IPS-15b (cell line): ENCODE measurements around the gene CSF2.

Source experiments
- H3K27me3 ChIP-seq: one replicate; pipeline ENCODE4 v1.6.1; 2013; ENCODE audit warnings: low read length; ENCODE audit not compliant: control insufficient read depth, insufficient read depth
- H3K36me3 ChIP-seq: one replicate; pipeline ENCODE4 v1.6.1; 2013; ENCODE audit warnings: low read length; ENCODE audit not compliant: control insufficient read depth, insufficient read depth
- H3K4me1 ChIP-seq: one replicate; pipeline ENCODE4 v1.6.1; 2013; ENCODE audit warnings: mild to moderate bottlenecking, low read length; ENCODE audit not compliant: control insufficient read depth, insufficient read depth
- H3K4me3 ChIP-seq: one replicate; pipeline ENCODE4 v1.5.1; 2013; ENCODE audit warnings: low read depth, low read length
- H3K9ac ChIP-seq: one replicate; pipeline ENCODE4 v1.6.1; 2013; ENCODE audit warnings: low read depth, mild to moderate bottlenecking, low read length
- H3K9me3 ChIP-seq: one replicate; pipeline ENCODE4 v1.6.1; 2013; ENCODE audit warnings: mild to moderate bottlenecking, low read length; ENCODE audit not compliant: control insufficient read depth, insufficient read depth

The CSF2 gene

DNA sequence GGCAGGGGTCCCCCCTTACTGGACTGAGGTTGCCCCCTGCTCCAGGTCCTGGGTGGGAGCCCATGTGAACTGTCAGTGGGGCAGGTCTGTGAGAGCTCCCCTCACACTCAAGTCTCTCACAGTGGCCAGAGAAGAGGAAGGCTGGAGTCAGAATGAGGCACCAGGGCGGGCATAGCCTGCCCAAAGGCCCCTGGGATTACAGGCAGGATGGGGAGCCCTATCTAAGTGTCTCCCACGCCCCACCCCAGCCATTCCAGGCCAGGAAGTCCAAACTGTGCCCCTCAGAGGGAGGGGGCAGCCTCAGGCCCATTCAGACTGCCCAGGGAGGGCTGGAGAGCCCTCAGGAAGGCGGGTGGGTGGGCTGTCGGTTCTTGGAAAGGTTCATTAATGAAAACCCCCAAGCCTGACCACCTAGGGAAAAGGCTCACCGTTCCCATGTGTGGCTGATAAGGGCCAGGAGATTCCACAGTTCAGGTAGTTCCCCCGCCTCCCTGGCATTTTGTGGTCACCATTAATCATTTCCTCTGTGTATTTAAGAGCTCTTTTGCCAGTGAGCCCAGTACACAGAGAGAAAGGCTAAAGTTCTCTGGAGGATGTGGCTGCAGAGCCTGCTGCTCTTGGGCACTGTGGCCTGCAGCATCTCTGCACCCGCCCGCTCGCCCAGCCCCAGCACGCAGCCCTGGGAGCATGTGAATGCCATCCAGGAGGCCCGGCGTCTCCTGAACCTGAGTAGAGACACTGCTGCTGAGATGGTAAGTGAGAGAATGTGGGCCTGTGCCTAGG, at the start of gene CSF2:
CSF2 (plus strand) TSS at position 559 of the 783 bp plus-strand sequence; CDS start at position 594, 35 bp downstream.
- no peaks in the 10 kb centered on the region for H3K4me1 ChIP-seq
- no peaks in the 10 kb centered on the region for H3K9me3 ChIP-seq
- H3K4me3 ChIP-seq: no peak within 1 kb of the TSS
- no peaks in the 10 kb centered on the region for H3K27me3 ChIP-seq
- H3K36me3 ChIP-seq: no peaks in the 10 kb centered on the region
- no peak within 1 kb of the TSS for H3K9ac ChIP-seq

DNA sequence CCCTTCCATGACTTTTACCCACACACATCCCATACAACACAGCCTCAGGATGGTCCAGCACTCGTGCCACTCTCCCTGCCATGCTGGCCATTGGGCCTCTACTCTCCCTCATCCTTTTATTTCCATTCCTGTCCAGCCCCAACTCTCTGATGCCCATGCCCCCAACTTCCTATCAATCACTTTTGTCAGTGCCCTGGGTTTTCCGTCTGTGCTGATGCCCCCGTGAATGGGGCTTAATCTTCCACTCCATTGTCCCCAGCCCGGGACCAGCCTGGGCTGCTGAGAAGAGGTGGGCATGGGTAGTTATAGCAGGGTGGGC, 49.5 kb upstream of the CSF2 start:
- no peaks in the 10 kb centered on the region for H3K36me3 ChIP-seq
- H3K9ac ChIP-seq: no peak overlapping the region
- no peaks in the 10 kb centered on the region for H3K9me3 ChIP-seq
- H3K4me1 ChIP-seq: no peaks in the 10 kb centered on the region
- no peaks in the 10 kb centered on the region for H3K27me3 ChIP-seq
- H3K4me3 ChIP-seq: no peak overlapping the region

DNA sequence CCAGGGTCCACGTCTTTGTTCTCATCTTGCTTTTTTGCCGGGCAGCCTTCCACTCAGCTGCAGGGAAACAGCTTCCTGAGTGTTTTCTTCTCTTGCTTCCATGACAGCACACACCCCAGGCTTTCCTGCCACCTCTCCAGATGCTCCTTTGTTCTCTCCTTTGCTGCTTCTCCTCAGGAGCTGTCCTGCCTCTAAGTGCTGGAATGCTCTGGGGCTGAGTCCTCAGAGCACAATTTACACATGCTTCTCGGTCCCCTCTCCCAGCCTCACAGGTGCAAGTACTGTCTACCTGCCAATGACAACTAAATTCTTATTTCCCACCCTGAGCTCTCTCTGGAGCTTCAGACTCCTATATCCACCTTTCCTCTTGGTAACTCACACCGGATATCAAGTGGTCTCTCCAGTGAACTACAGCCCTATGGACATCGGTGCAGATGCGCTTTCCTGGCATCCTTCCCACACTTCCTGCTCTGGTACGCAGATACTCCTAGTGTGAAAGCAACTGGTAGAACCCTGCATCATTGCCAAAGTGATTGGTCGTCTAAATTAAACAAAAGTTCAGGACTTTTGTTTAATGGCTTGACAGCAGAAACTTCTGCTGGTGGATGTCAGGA, 48.7 kb upstream of the CSF2 start:
- H3K9ac ChIP-seq: no peak overlapping the region
- H3K4me1 ChIP-seq: no peaks in the 10 kb centered on the region
- H3K4me3 ChIP-seq: no peak overlapping the region
- H3K36me3 ChIP-seq: no peaks in the 10 kb centered on the region
- H3K27me3 ChIP-seq: no peaks in the 10 kb centered on the region
- no peaks in the 10 kb centered on the region for H3K9me3 ChIP-seq

DNA sequence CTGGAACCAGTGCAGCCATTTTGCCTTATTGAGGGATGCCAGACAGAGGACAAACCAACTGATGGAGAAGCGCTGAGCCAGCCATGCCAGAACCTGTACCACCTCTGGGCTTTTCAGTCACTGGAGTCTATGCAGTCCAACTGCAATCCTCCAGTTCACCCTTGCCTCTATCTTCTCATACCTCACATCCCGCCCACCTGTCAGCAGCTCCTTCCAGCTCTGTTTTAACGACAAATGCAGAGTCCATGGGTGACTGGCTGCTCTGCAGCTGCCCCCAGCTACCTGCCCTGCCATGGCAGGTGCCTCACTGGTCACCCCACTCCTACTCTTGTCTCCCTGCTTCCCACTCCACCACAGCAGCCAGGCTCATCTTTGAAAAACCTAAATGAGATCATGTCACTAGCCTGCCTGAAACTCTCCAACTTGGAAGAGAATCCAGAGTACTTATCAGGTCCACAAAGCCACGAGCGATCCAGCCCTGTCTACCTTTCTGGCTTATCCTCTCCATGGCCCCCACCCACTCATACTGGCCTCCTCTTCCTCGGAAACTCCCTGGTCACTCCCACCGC, 48.1 kb upstream of the CSF2 start:
- Histone ChIP-seq H3K9ac (no peak overlapping the region), H3K4me3 (no peak overlapping the region), H3K4me1 (no peaks in the 10 kb centered on the region), H3K36me3 (no peaks in the 10 kb centered on the region), H3K27me3 (no peaks in the 10 kb centered on the region), H3K9me3 (no peaks in the 10 kb centered on the region)

DNA sequence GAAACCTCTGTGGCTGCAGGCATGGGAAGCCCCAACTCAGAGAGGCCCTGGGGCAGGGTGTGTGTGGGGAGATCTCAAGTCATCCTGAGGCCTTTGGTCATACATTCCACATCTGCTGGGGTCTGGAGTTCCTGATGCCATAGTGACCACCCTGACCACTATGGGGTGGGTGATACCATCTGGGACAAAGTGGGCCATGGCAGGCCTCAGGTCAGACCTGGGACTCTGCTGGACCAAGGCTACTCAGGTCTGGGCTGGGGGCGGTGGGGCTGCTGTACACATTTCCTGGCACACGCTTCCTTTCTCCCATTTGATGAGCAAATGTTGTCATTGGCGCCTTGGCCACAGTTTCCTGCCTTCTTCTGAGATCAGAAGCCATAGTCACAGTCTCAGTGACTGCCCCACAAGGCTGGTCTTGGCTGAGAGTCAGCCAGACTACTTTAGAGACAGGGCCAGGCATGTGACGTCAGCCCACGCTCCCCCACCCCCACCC, 47.0 kb upstream of the CSF2 start:
- no peaks in the 10 kb centered on the region for H3K4me1 ChIP-seq
- H3K4me3 ChIP-seq: no peak overlapping the region
- H3K9me3 ChIP-seq: no peaks in the 10 kb centered on the region
- H3K9ac ChIP-seq: no peak overlapping the region
- no peaks in the 10 kb centered on the region for H3K27me3 ChIP-seq
- H3K36me3 ChIP-seq: no peaks in the 10 kb centered on the region

DNA sequence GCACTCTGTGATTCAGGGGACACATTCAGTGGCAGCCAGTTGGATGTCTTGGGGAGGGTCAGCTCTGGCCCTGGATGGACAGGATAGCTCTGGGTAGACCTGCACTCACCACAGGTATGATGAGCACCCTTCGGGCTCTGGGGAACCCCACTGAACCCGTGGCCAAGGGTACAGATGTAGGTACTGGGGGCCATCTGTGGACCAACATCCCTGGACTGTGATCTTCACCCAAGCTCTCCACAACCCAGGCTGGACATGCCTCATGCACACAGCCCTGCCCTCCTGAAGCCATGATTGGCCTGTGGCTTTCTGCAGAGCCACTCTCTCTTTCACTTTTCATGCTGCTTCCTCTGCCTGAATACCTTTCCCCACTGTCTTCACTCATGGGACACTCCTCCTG, 46.6 kb upstream of the CSF2 start:
- no peak overlapping the region for H3K4me3 ChIP-seq
- no peaks in the 10 kb centered on the region for H3K4me1 ChIP-seq
- no peak overlapping the region for H3K9ac ChIP-seq
- no peaks in the 10 kb centered on the region for H3K36me3 ChIP-seq
- no peaks in the 10 kb centered on the region for H3K27me3 ChIP-seq
- no peaks in the 10 kb centered on the region for H3K9me3 ChIP-seq

DNA sequence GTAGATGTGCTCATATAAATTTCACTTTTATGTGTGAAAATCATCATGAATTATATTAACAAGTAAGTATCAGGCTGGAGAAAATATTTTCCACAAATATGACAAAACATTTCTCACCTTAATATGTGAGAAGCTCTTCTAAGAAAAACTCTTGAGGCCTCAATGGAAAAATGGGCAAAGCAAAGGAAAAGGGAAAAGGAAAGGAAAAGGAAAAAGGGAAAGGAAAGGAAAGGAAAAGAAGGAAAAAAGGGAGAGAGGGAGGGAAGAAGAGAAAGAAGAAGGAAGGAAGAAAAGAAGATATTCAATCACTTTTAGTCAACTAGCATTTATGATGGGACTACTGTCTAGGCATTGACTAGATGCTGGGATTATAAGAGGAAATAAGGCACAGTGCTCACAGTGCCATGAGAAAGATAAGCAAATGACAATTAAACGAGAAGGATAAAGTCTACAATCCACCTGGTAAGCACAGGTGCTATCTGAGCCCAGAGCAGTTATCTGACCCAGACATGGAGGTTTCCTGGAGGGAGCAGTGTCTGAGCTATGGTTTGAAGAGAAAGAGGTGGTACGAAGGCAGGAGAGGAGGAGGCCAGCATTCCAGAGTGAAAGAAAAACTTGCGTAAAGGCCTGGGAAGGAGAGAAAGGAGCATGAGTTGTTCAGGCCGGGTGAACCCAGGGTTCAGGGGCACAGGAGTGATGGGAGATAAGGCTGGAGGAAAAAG, 43.8 kb upstream of the CSF2 start:
- H3K9me3 ChIP-seq: no peaks in the 10 kb centered on the region
- H3K4me3 ChIP-seq: no peak overlapping the region
- H3K9ac ChIP-seq: no peak overlapping the region
- no peaks in the 10 kb centered on the region for H3K27me3 ChIP-seq
- H3K36me3 ChIP-seq: no peaks in the 10 kb centered on the region
- H3K4me1 ChIP-seq: no peaks in the 10 kb centered on the region

DNA sequence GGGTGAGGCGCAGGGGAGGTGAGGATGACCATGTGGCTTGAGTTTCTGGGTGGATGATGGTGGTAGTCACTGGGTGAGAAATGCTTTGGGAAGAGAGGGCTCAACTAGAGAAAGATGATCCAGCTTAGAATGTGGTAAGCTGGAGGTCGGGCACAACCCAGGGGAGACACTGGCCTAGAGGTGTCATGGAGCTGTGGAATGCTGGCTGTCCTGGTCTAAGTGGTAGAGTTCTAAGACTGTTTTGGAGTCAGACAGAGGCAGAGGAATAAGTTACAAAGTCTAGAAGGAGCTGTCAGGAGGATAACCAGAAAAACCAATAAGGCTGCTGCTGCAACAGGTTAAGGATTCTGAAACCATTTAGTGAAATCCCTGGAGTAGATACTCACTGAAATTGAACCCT, 43.0 kb upstream of the CSF2 start:
- Histone ChIP-seq H3K27me3 (no peaks in the 10 kb centered on the region), H3K9ac (no peak overlapping the region), H3K4me3 (no peak overlapping the region), H3K36me3 (no peaks in the 10 kb centered on the region), H3K4me1 (no peaks in the 10 kb centered on the region), H3K9me3 (no peaks in the 10 kb centered on the region)

DNA sequence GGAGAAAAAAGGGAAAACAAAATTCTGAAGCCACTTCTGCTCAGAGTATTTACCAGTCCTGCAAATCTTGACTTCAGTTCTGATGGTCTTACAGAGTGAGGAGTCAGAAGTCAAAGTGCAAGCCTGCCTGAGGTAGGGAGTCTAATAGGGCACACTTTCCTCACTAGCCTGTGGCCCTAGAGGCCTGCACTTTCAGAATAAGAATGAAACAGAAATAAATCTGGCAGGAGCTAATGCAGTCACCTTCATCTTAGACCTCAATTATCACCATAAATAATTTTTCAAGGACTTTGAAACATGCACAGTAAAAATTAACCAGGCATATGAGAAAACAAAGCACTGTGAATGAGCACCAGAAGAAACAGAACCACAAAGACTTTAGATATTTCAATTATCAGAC, 41.4 kb upstream of the CSF2 start:
- Histone ChIP-seq H3K4me3 (no peak overlapping the region), H3K36me3 (no peaks in the 10 kb centered on the region), H3K9me3 (no peaks in the 10 kb centered on the region), H3K9ac (no peak overlapping the region), H3K27me3 (no peaks in the 10 kb centered on the region), H3K4me1 (no peaks in the 10 kb centered on the region)

DNA sequence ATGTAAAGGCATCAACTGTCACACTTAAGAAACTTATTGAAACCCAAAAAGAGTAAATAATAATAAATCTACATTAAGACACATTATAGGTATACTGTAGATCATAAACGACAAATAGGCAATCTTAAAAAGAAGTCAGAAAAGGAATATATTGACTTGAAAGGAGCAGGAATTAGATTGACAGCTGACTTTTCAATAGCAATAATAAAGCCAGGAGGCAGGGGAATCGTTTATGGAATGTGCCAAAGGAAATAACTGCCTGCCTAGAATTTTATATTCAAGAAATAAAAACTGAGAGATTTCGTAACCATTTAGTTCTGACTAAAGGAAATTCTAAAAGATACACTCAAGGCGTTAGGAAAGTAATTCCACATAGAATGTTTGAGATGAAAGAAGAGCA, 40.5 kb upstream of the CSF2 start:
- no peak overlapping the region for H3K9ac ChIP-seq

DNA sequence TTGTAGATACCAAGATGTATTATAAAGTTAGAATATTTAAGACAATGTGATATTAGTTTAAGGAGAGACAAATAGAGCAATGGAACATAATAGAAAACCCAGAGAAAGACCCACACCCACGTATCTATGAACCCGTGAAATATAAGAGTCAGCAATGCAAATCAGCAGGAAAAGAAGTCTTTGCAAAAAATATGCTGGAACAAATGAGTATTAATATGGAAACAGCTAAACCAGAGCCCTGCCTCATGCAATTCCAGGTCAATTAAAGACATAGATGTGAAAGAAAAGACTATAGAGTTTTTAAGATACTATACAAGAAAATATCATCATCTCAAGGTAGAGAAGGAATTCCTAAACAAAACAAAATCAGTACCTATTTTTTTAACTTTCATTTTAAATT, 36.2 kb upstream of the CSF2 start:
- no peaks in the 10 kb centered on the region for H3K4me1 ChIP-seq
- H3K9me3 ChIP-seq: no peaks in the 10 kb centered on the region
- no peaks in the 10 kb centered on the region for H3K36me3 ChIP-seq
- H3K27me3 ChIP-seq: no peaks in the 10 kb centered on the region
- no peak overlapping the region for H3K4me3 ChIP-seq
- no peak overlapping the region for H3K9ac ChIP-seq

More for the DNA sequence above, 40.5 kb upstream of the CSF2 start:
- no peaks in the 10 kb centered on the region for H3K27me3 ChIP-seq
- H3K4me3 ChIP-seq: no peak overlapping the region
- H3K4me1 ChIP-seq: no peaks in the 10 kb centered on the region
- no peaks in the 10 kb centered on the region for H3K36me3 ChIP-seq
- no peaks in the 10 kb centered on the region for H3K9me3 ChIP-seq
